Airway epithelial cell (primary cell): ENCODE data around the gene CXCL8. TPM values are rescaled to one million over a fixed set of nuclear protein-coding genes. Genes with fewer than 3 reads are reported as not detected.

ENCODE experiments used
- total RNA-seq: library from RNA; depleted of rRNA; stranded (reverse); fragments of >200 nt; gene quantifications from 2 replicates; pipeline ENCODE4 v1.2.3, GENCODE V29; 2015

CXCL8 gene
- total RNA-seq = 23.4 and 37.9 TPM in 2 replicates

DNA sequence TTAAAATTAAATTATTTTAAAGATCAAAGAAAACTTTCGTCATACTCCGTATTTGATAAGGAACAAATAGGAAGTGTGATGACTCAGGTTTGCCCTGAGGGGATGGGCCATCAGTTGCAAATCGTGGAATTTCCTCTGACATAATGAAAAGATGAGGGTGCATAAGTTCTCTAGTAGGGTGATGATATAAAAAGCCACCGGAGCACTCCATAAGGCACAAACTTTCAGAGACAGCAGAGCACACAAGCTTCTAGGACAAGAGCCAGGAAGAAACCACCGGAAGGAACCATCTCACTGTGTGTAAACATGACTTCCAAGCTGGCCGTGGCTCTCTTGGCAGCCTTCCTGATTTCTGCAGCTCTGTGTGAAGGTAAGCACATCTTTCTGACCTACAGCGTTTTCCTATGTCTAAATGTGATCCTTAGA lies at the start of gene CXCL8:
TSS of gene CXCL8 (plus strand) at position 217 of the 426 bp plus-strand sequence. CDS start at position 307, 90 bp downstream.

Other genes with a start within 250 kb of the CXCL8 start
- gene RASSF6, start 120.1 kb upstream of the CXCL8 start, total RNA-seq = 5.4 and 6.4 TPM in 2 replicates
- gene CXCL6, start 96.1 kb downstream of the CXCL8 start, total RNA-seq = 2.3 and 3.6 TPM in 2 replicates
- not detected in 2 replicates for gene PF4V1, start 112.7 kb downstream of the CXCL8 start, total RNA-seq
- 61.5 and 97.3 TPM in 2 replicates for gene CXCL1, start 128.8 kb downstream of the CXCL8 start, total RNA-seq
- 2.5 TPM in 1 of 2 replicates, not detected in the other for gene PF4, start 241.5 kb downstream of the CXCL8 start, total RNA-seq
- gene PPBP, start 247.6 kb downstream of the CXCL8 start, total RNA-seq = 1.8 and 3.9 TPM in 2 replicates